GF-D8 (cell line): ENCODE measurements around the gene CHGA.

Experiments
- DNase-seq: peaks from one replicate; lab custom pipeline; 2025; lab: John Stamatoyannopoulos, UW

Gene CHGA

GRCh38 chr14:92961567-92961855 is 38.6 kb downstream of the CHGA start:
- DNase-seq, result no peak

- no peak for DNase-seq
Observed at GRCh38 chr14:92962031-92962830, 39.3 kb downstream of the CHGA start.

- no peak for DNase-seq
Observed at GRCh38 chr14:92962831-92963095, 39.8 kb downstream of the CHGA start.

GRCh38 chr14:92963301-92964123 is 40.6 kb downstream of the CHGA start:
- DNase-seq, result no peak

- DNase-seq, result no peak
Observed at GRCh38 chr14:92964124-92965109, 41.5 kb downstream of the CHGA start.

- no peak for DNase-seq
Observed at GRCh38 chr14:92965281-92965680, 42.3 kb downstream of the CHGA start.

- DNase-seq, result no peak
Observed at GRCh38 chr14:92967346-92967926, 44.5 kb downstream of the CHGA start.

- DNase-seq, result no peak
Observed at GRCh38 chr14:92968291-92969020, 45.5 kb downstream of the CHGA start.

GRCh38 chr14:92969430-92969829 is 46.5 kb downstream of the CHGA start:
- no peak for DNase-seq

GRCh38 chr14:92969871-92970270 is 46.9 kb downstream of the CHGA start:
- DNase-seq, result no peak

- DNase-seq, result no peak
Observed at GRCh38 chr14:92970271-92970670, 47.3 kb downstream of the CHGA start.

GRCh38 chr14:92971601-92972180 is 48.7 kb downstream of the CHGA start:
- no peak for DNase-seq

GRCh38 chr14:92973261-92973797 is 50.4 kb downstream of the CHGA start:
- no peak for DNase-seq

- DNase-seq, result no peak
Observed at GRCh38 chr14:92973798-92974372, 50.9 kb downstream of the CHGA start.

- DNase-seq, result no peak
Observed at GRCh38 chr14:92974541-92975345, 51.8 kb downstream of the CHGA start.

GRCh38 chr14:92976268-92976667 is 53.3 kb downstream of the CHGA start:
- DNase-seq, result no peak

GRCh38 chr14:92978229-92979021 is 55.5 kb downstream of the CHGA start:
- DNase-seq, result no peak

- no peak for DNase-seq
Observed at GRCh38 chr14:92980866-92981265, 57.9 kb downstream of the CHGA start.

GRCh38 chr14:92981726-92982125 is 58.8 kb downstream of the CHGA start:
- no peak for DNase-seq
